ENCODE data around the gene GABBR1.

Gene GABBR1

GRCh38 chr6:29524044-29524443, 108.9 kb downstream of the GABBR1 start:
- DNase-seq: no peak

DNA sequence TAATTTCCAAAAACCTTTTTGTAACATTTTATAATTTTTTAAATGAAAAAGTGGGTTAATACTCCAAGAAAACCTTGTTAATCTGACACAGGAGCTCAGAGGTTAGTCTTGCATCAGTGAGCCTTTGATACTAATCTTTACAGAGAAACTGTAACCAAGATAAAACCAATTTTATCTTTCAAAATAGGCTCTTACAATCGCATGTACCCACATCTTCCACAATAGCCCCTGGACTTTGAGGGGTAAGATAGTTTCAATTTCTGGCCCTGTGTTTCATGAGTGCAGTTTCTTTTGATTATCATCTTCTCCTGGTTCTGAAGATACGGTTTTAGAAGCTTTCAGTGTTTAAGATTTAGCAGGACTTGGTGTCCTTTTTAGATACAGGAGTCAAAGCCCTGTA, 110.8 kb downstream of the GABBR1 start:
- DNase-seq: no peak

GRCh38 chr6:29521006-29521680, 111.8 kb downstream of the GABBR1 start:
- DNase-seq: no peak

GRCh38 chr6:29520232-29520631, 112.8 kb downstream of the GABBR1 start:
- DNase-seq: no peak

GRCh38 chr6:29519291-29520010, 113.5 kb downstream of the GABBR1 start:
- no peak for DNase-seq

GRCh38 chr6:29517728-29518440, 115.1 kb downstream of the GABBR1 start:
- DNase-seq: no peak

- no peak for DNase-seq
Measured at GRCh38 chr6:29517245-29517644, 115.7 kb downstream of the GABBR1 start.

DNA sequence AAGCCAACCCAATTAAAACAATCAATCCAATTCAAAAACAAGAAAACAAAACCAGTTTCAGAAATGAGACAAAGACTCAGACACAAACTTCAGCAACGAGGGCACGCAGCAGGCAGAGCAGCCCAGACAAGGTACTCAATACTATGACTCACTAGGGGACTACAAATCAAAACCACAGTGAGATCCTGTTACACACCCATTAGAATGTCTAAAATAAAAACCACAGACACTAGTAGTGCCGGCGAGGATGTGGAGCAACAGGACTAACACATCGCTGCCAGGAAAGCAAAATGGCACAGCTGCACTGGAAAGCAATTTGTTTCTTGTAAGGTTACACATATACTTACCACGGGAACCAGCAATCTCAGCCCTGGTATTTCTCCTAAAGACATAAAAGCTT, 116.9 kb downstream of the GABBR1 start:
- DNase-seq: peak; percentile 7

GRCh38 chr6:29510746-29511300, 122.2 kb downstream of the GABBR1 start:
- no peak for DNase-seq

GRCh38 chr6:29510202-29510601, 122.8 kb downstream of the GABBR1 start:
- DNase-seq: no peak

Measured in stimulated activated CD4-positive, alpha-beta T cell treated with anti-CD3 and anti-CD28 coated beads, Interleukin-12 subunit alpha, Interleukin-12 subunit beta, amount 100 ng/mL, for 4 hours (primary cell).